Endothelial cell (in vitro differentiated cells): ENCODE measurements around the gene CDIP1. TPM values are rescaled to one million over a fixed set of nuclear protein-coding genes. Genes with fewer than 3 reads are reported as not detected.

Experiments
- DNase-seq: peaks from one replicate; pipeline ENCODE4 v3.0.0; 2021; ENCODE audit warnings: low spot score
- H3K27ac Mint-ChIP-seq: one replicate; pipeline ENCODE4 v1.8.0; 2021; ENCODE audit warnings: mixed read lengths, inconsistent platforms; ENCODE audit not compliant: unreplicated experiment
- H3K27me3 Mint-ChIP-seq: one replicate; pipeline ENCODE4 v1.8.0; 2021; ENCODE audit warnings: mild to moderate bottlenecking, moderate library complexity, mixed read lengths, inconsistent platforms; ENCODE audit not compliant: unreplicated experiment
- H3K36me3 Mint-ChIP-seq: one replicate; pipeline ENCODE4 v1.8.0; 2021; ENCODE audit warnings: mild to moderate bottlenecking, low read depth, mixed read lengths, inconsistent platforms; ENCODE audit not compliant: unreplicated experiment
- H3K4me1 Mint-ChIP-seq: one replicate; pipeline ENCODE4 v1.8.0; 2021; ENCODE audit warnings: mild to moderate bottlenecking, mixed read lengths, inconsistent platforms; ENCODE audit not compliant: unreplicated experiment
- H3K4me3 Mint-ChIP-seq: one replicate; pipeline ENCODE4 v1.8.0; 2021; ENCODE audit warnings: mild to moderate bottlenecking, mixed read lengths, inconsistent platforms; ENCODE audit not compliant: unreplicated experiment
- H3K9me3 Mint-ChIP-seq: one replicate; pipeline ENCODE4 v1.8.0; 2021; ENCODE audit warnings: mixed read lengths, inconsistent platforms; ENCODE audit not compliant: unreplicated experiment
- total RNA-seq: library from RNA; stranded (reverse); fragmentation: NEBNext Ultra II Directional; extraction: Animal tissue kit (Norgen Biotek cat#: 25700); gene quantifications from one replicate; pipeline ENCODE4 v1.2.1, GENCODE V29; 2021; ENCODE audit not compliant: unreplicated experiment
- TF ChIP-seq, protein P1 (sequence below): fragments of 200-600 bp; sonication (generic); IDR thresholded peaks from one replicate; pipeline ENCODE4 v1.5.0; 2021; ENCODE audit warnings: antibody characterized with exemption; ENCODE audit not compliant: unreplicated experiment

CDIP1 gene
- total RNA-seq, 1 donor from 2014 or later: 25.6 TPM

- peak; percentile 88 for DNase-seq
- peak within 1 kb of the TSS; percentile 90 for H3K4me3 Mint-ChIP-seq
- H3K27ac Mint-ChIP-seq: no peak within 1 kb of the TSS
- TF ChIP-seq, protein P1, sequence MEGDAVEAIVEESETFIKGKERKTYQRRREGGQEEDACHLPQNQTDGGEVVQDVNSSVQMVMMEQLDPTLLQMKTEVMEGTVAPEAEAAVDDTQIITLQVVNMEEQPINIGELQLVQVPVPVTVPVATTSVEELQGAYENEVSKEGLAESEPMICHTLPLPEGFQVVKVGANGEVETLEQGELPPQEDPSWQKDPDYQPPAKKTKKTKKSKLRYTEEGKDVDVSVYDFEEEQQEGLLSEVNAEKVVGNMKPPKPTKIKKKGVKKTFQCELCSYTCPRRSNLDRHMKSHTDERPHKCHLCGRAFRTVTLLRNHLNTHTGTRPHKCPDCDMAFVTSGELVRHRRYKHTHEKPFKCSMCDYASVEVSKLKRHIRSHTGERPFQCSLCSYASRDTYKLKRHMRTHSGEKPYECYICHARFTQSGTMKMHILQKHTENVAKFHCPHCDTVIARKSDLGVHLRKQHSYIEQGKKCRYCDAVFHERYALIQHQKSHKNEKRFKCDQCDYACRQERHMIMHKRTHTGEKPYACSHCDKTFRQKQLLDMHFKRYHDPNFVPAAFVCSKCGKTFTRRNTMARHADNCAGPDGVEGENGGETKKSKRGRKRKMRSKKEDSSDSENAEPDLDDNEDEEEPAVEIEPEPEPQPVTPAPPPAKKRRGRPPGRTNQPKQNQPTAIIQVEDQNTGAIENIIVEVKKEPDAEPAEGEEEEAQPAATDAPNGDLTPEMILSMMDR: no peak
- no peaks in the 10 kb centered on the region for H3K9me3 Mint-ChIP-seq
- peaks cover 7% of the 10 kb centered on the region for H3K36me3 Mint-ChIP-seq
- H3K4me1 Mint-ChIP-seq: peaks cover 17% of the 10 kb centered on the region
- peaks cover 12% of the 10 kb centered on the region for H3K27me3 Mint-ChIP-seq
Observed at GRCh38 chr16:4474192-4474961, 64.2 kb downstream of the CDIP1 start, which contains the start of gene NMRAL1. Gene NMRAL1 (minus strand): TSS chr16:4474625. CDS start chr16:4474132, 493 bp downstream.

GRCh38 chr16:4472880-4473279 lies 65.7 kb downstream of the CDIP1 start:
- Mint-ChIP-seq H3K27me3 (peaks cover 12% of the 10 kb centered on the region), H3K9me3 (no peaks in the 10 kb centered on the region), H3K4me1 (peaks cover 9% of the 10 kb centered on the region), H3K36me3 (peaks cover 8% of the 10 kb centered on the region), H3K27ac (no peak overlapping the region), H3K4me3 (no peak overlapping the region)
- TF ChIP-seq, protein P1: peak; percentile 15
- DNase-seq: no peak

GRCh38 chr16:4471869-4472268 lies 66.7 kb downstream of the CDIP1 start:
- Mint-ChIP-seq H3K27ac (no peak overlapping the region), H3K4me1 (peaks cover 4% of the 10 kb centered on the region), H3K27me3 (peaks cover 5% of the 10 kb centered on the region), H3K9me3 (no peaks in the 10 kb centered on the region), H3K36me3 (peaks cover 9% of the 10 kb centered on the region), H3K4me3 (no peak overlapping the region)
- TF ChIP-seq, protein P1: no peak
- no peak for DNase-seq

DNA sequence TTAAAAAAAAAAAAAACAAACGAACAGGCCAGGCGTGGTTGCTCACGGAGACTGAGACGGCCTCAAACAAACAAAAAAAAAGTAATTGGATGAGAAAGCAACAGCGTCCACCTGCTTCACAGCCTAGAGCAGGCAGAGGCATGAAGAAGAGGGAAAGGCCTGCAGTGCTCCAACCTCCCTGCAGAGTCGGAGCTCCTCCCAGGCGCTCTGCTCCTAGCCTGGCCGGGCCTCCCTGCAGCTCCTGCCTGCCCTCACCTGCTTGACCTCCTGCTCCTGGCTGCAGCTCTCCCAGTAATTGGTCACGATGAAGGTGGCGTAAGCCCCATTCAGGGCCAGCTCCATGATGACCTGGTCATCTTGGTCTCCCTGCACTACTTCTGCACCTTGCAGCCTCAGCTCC lies 69.6 kb downstream of the CDIP1 start:
- TF ChIP-seq, protein P1: no peak
- Mint-ChIP-seq H3K27ac (no peak overlapping the region), H3K4me1 (no peaks in the 10 kb centered on the region), H3K4me3 (no peak overlapping the region), H3K27me3 (peaks cover 3% of the 10 kb centered on the region), H3K36me3 (peaks cover 16% of the 10 kb centered on the region), H3K9me3 (no peaks in the 10 kb centered on the region)
- DNase-seq: no peak

DNA sequence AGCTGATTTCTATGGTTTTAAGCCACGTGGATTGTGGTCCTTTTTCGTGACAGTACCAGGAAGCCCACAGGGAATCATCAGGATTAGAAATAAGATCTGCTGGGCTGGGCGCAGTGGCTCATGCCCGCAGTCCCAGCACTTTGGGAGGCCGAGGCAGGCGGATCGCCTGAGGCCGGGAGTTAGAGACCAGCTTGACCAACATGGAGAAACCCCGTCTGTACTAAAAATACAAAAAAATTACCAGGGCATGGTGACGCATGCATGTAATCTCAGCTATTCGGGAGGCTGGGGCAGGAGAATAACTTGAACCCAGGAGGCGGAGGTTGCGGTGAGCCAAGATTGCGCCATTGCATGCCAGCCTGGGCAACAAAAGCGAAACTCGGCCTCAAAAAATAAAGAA lies 70.7 kb downstream of the CDIP1 start:
- DNase-seq: no peak
- Mint-ChIP-seq H3K9me3 (no peaks in the 10 kb centered on the region), H3K27me3 (peaks cover 4% of the 10 kb centered on the region), H3K4me1 (no peaks in the 10 kb centered on the region), H3K36me3 (peaks cover 16% of the 10 kb centered on the region), H3K27ac (no peak overlapping the region), H3K4me3 (no peak overlapping the region)
- TF ChIP-seq, protein P1: no peak
